GM18907 (cell line): ENCODE measurements around the gene DENND2A.

Experiments
- ATAC-seq: cut with Tn5 transposase; IDR thresholded peaks from one replicate; pipeline ENCODE4 v1.9.1; 2021; ENCODE audit warnings: mild to moderate bottlenecking, moderate library complexity; ENCODE audit not compliant: unreplicated experiment

The DENND2A gene

DNA sequence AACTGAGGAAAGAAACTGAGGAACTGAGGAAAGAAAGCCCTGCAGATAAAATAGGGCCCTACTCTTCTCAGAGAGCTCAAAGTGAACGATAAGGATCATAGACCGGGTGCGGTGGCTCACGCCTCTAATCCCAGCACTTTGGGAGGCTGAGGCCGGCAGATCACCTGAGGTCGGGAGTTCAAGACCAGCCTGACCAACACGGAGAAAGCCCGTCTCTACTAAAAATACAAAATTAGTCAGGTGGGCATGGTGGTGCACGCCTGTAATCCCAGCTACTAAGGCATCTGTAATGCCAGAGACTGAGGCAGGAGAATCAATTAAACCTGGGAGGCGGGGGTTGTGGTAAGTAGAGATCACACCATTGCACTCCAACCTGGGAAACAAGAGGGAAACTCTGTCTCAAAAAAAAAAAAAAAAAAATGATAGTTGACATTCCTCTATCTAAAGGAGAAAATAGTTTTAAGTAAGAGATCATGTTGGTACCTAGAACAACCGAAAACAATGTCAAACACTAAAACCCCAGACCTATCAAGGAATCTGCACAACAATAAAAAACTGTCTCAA is 163.8 kb downstream of the DENND2A start:
- ATAC-seq = no peak

DNA sequence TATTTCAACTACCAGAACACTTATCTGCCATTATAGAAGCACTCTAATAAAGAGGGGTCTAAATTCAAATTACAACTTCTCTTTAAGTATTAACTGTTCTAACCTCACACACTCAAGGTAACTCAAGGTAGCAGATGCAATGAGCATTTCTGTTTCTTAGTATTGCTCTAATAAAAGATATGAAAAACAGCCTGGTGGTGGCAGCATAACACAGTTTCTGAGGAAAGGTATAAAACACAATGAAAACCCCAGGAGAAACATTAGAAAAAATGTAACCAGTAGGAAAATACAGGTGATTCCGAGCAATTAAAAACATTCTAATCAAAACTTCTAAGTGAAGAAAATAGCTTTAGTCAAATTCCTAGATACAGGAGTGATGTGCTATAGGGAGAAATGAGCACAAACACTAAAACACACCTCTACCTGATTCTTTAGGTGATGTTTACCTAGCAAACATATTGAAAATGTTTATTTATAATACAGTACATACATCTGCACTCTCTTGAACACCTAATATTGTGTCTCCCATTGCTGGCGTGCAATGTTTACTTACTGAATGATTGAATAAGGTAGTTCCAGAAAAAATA is 164.8 kb downstream of the DENND2A start:
- no peak for ATAC-seq
